Endothelial cell of umbilical vein (primary cell): ENCODE data around the gene CHRD. TPM values are rescaled to one million over a fixed set of nuclear protein-coding genes. Genes with fewer than 3 reads are reported as not detected.
"Not testable (repeated sequence)": the region's sequence is repeated elsewhere in the genome, so short reads cannot be mapped to it uniquely, and the experiment has no call there.

ENCODE experiments used
- BruUV-seq: library from RNA; stranded (reverse); fragments of 400-500 nt; replicated peaks from 2 replicates; lab custom pipeline; 2021; lab: Mats Ljungman, UMichigan
- CTCF ChIA-PET: fragments of 300-600, 350-600 bp; sonication (Branson Sonifier 250); formaldehyde crosslinking; loops from one replicate; lab custom pipeline; 2021; ENCODE audit warnings: antibody characterized with exemption, inconsistent platforms; lab: Charles Lee
- POLR2A ChIA-PET: fragments of 300-600, 350-600 bp; sonication (Branson Sonifier 250); formaldehyde crosslinking; loops from one replicate; lab custom pipeline; 2021; ENCODE audit warnings: antibody characterized with exemption, inconsistent platforms; lab: Charles Lee
- DNase-seq: peaks from one replicate; pipeline ENCODE4 v3.0.0-alpha.2; 2011; ENCODE audit warnings: low read depth, low spot score
- FAIRE-seq: peaks from 2 replicates; lab custom pipeline; 2011; peaks lifted over from hg19 to GRCh38; lab: Jason Lieb, UNC
- H2AFZ ChIP-seq: 2 replicates; pipeline ENCODE4 v1.6.0; 2012; ENCODE audit warnings: low read depth, low read length, control low read depth, inconsistent platforms
- H3K27ac ChIP-seq: 2 replicates; pipeline ENCODE4 v1.5.1; 2011; ENCODE audit warnings: low read depth, mild to moderate bottlenecking, control low read depth, low read length, moderate library complexity; ENCODE audit not compliant: insufficient read depth
- H3K27me3 ChIP-seq, 2 experiments: 2 replicates each; pipeline versions ENCODE4 v1.6.0 to v1.6.1; 2011; ENCODE audit warnings: low read length in 2 of 2, mixed read lengths in 1 of 2; ENCODE audit not compliant: control insufficient read depth in 2 of 2, insufficient read depth in 2 of 2
- H3K36me3 ChIP-seq, 2 experiments: 2 replicates in 1 of 2; 3 replicates in 1 of 2; pipeline ENCODE4 v1.5.1; 2011; ENCODE audit warnings: low read length in 2 of 2, mild to moderate bottlenecking in 1 of 2, moderate library complexity in 1 of 2; ENCODE audit not compliant: control insufficient read depth in 2 of 2, insufficient read depth in 2 of 2; ENCODE audit errors: extremely low read depth in 1 of 2
- H3K4me1 ChIP-seq: 3 replicates; pipeline ENCODE4 v1.5.1; 2011; ENCODE audit warnings: mild to moderate bottlenecking, low read length; ENCODE audit not compliant: control insufficient read depth, insufficient read depth; ENCODE audit errors: extremely low read depth
- H3K4me2 ChIP-seq: 2 replicates; pipeline ENCODE4 v1.6.1; 2011; ENCODE audit warnings: low read length, control low read depth, mixed read lengths; ENCODE audit not compliant: insufficient read depth
- H3K4me3 ChIP-seq, 3 experiments: fragments of 200-600 bp in 1 of 3; sonication (generic), shearing (Covaris generic) in 1 of 3; replicated peaks in 1 of 3; 2 replicates each; pipeline ENCODE4 v1.5.1; 2011 to 2016; ENCODE audit warnings: control low read depth in 3 of 3, low read length in 3 of 3, mild to moderate bottlenecking in 2 of 3, inconsistent platforms in 1 of 3, low read depth in 1 of 3, moderate library complexity in 1 of 3; ENCODE audit not compliant: insufficient read depth in 1 of 3
- H3K79me2 ChIP-seq: 2 replicates; pipeline ENCODE4 v1.6.0; 2012; ENCODE audit warnings: low read length, inconsistent platforms; ENCODE audit not compliant: control insufficient read depth, insufficient read depth
- H3K9ac ChIP-seq: replicated peaks from 2 replicates; pipeline ENCODE3; 2011; ENCODE audit warnings: low read length, control low read depth; ENCODE audit not compliant: insufficient read depth; ENCODE audit errors: extremely low read depth
- H3K9me1 ChIP-seq: replicated peaks from 3 replicates; pipeline ENCODE4 v1.6.0; 2011; ENCODE audit warnings: mild to moderate bottlenecking, low read length; ENCODE audit not compliant: control insufficient read depth, insufficient read depth; ENCODE audit errors: extremely low read depth
- H3K9me3 ChIP-seq: replicated peaks from 2 replicates; pipeline ENCODE4 v1.5.1; 2012; ENCODE audit warnings: low read length, inconsistent platforms; ENCODE audit not compliant: control insufficient read depth, insufficient read depth
- H4K20me1 ChIP-seq: replicated peaks from 2 replicates; pipeline ENCODE3; 2011; ENCODE audit warnings: mild to moderate bottlenecking, low read length; ENCODE audit not compliant: control insufficient read depth, insufficient read depth; ENCODE audit errors: extremely low read depth
- FOS ChIP-seq: IDR thresholded peaks from 2 replicates; pipeline ENCODE4 v1.6.1; 2011; ENCODE audit warnings: mild to moderate bottlenecking, low read length, moderate library complexity, borderline replicate concordance; ENCODE audit not compliant: insufficient read depth
- GATA2 ChIP-seq: IDR thresholded peaks from 2 replicates; pipeline ENCODE4 v1.7.0; 2011; ENCODE audit warnings: low read depth, mild to moderate bottlenecking, moderate library complexity, mixed read lengths, low read length; ENCODE audit not compliant: insufficient read length, insufficient read depth
- JUN ChIP-seq: IDR thresholded peaks from 2 replicates; pipeline ENCODE4 v1.6.1; 2011; ENCODE audit warnings: borderline replicate concordance, low read depth; ENCODE audit not compliant: insufficient read length, insufficient read depth
- MAX ChIP-seq: IDR thresholded peaks from 2 replicates; pipeline ENCODE4 v1.6.1; 2011; ENCODE audit not compliant: insufficient read depth, insufficient read length
- POLR2A ChIP-seq: IDR thresholded peaks from 2 replicates; pipeline ENCODE4 v1.6.1; 2012; ENCODE audit warnings: low read depth, mild to moderate bottlenecking, control low read depth, low read length
- POLR2AphosphoS5 ChIP-seq: IDR thresholded peaks from 2 replicates; pipeline ENCODE4 v1.6.1; 2012; ENCODE audit warnings: low read depth, mild to moderate bottlenecking, control low read depth, low read length, moderate library complexity; ENCODE audit not compliant: insufficient read depth
- dilution Hi-C: fragments of 300-500 bp; cut with MboI; formaldehyde crosslinking; loops from one replicate; pipeline ENCODE4 v1.15.0; 2019; ENCODE audit warnings: low sequenced_read_pairs; ENCODE audit not compliant: extremely low pct_ligation_motif_present
- intact Hi-C: fragments of 100-400 bp; cut with micrococcal nuclease; formaldehyde crosslinking; loops from one replicate; pipeline ENCODE4 v1.10.0; 2022
- polyA plus RNA-seq, 4 experiments: library from polyadenylated mRNA; depleted of rRNA in 3 of 4; stranded (reverse) in 3 of 4; unstranded in 1 of 4; fragments of >200 nt; gene quantifications; 2 replicates each; pipeline versions ENCODE4 v1.2.1 to v1.2.3, GENCODE V29; 2011 to 2012; ENCODE audit warnings: missing spikeins in 1 of 4
- total RNA-seq: library from RNA; stranded (reverse); gene quantifications from 2 replicates; pipeline ENCODE4 v1.2.3, GENCODE V29; 2021

The CHRD gene
- total and polyA plus RNA-seq, 2 donors (not counting 3 experiments of a cell fraction or from before 2014, with no cell fraction given), result 0.40 to 0.54 TPM

GRCh38 chr3:184339001-184339400 is 40.9 kb upstream of the CHRD start:
- ChIA-PET CTCF (interaction anchor here (1.0 to 2.2 kb wide), 7 partner anchors 8 to 33 kb away, joined by 3 to 7 read pairs (median 4); partner anchors contain the start of genes CLCN2 and POLR2H), POLR2A (interaction anchor here (0.6 kb wide), 1 partner anchor 1530 kb away, joined by 6 read pairs; no protein-coding TSS in a partner anchor)
- no peaks in the 10 kb centered on the region for H3K27me3 ChIP-seq
- TF ChIP-seq MAX, result no peak
- TF ChIP-seq GATA2, result no peak
- TF ChIP-seq JUN, result no peak
- TF ChIP-seq POLR2A, result no peak
- TF ChIP-seq FOS, result no peak
- no peak for TF ChIP-seq POLR2AphosphoS5
- peaks cover 2 to 22% of the 10 kb centered on the region in 2 experiments for H3K36me3 ChIP-seq
- peak overlapping the region; percentile 60 for H3K9ac ChIP-seq
- H3K4me2 ChIP-seq, result peak overlapping the region; percentile 73
- no peaks in the 10 kb centered on the region for H4K20me1 ChIP-seq
- FAIRE-seq (no peak), DNase-seq (no peak)
- H3K9me1 ChIP-seq, result no peaks in the 10 kb centered on the region
- no TSS peak for BruUV-seq
- H3K4me1 ChIP-seq, result peaks cover 54% of the 10 kb centered on the region
- peak overlapping the region in 1 of 3 experiments; percentile 4 for H3K4me3 ChIP-seq
- peak overlapping the region; percentile 99 for H3K27ac ChIP-seq
- H2AFZ ChIP-seq, result no peak overlapping the region
- peaks cover 39% of the 10 kb centered on the region for H3K79me2 ChIP-seq
- H3K9me3 ChIP-seq, result no peaks in the 10 kb centered on the region
- dilution Hi-C loops, result no loop called here
- intact Hi-C loops, result loop anchor here (10.0 kb wide), 1 partner anchor 1596 kb away; the partner anchor contains the start of gene TRA2B

- H2AFZ ChIP-seq, H4K20me1 ChIP-seq, H3K4me3 ChIP-seq, H3K27ac ChIP-seq, H3K9ac ChIP-seq, DNase-seq, H3K9me1 ChIP-seq, H3K4me2 ChIP-seq, dilution Hi-C loops, BruUV-seq, H3K27me3 ChIP-seq, H3K9me3 ChIP-seq, FAIRE-seq: not testable (repeated sequence)
- intact Hi-C loops, result loop anchor here (10.0 kb wide), 1 partner anchor 1595 kb away; the partner anchor contains the start of gene TRA2B
- Histone ChIP-seq H3K36me3 (peaks cover 2 to 25% of the 10 kb centered on the region in 2 experiments), H3K4me1 (peaks cover 48% of the 10 kb centered on the region), H3K79me2 (peaks cover 39% of the 10 kb centered on the region)
- CTCF ChIA-PET, result interaction anchor here (1.6 to 2.0 kb wide), 5 partner anchors 14 to 34 kb away, joined by 3 to 7 read pairs (median 4); no protein-coding TSS in a partner anchor
- POLR2A ChIA-PET, result interaction anchor here (0.6 kb wide), 1 partner anchor 1529 kb away, joined by 6 read pairs; no protein-coding TSS in a partner anchor
Observed at GRCh38 chr3:184339451-184340135, 40.3 kb upstream of the CHRD start.
